Common myeloid progenitor, CD34-positive (primary cell): ENCODE data around the gene GOT1.

Experiments used
- CTCF ChIA-PET: fragments of 350-600 bp; sonication (Branson Sonifier 250); formaldehyde crosslinking; loops from one replicate; lab custom pipeline; 2021; ENCODE audit warnings: antibody characterized with exemption; lab: Charles Lee
- POLR2A ChIA-PET: fragments of 350-600 bp; sonication (Branson Sonifier 250); formaldehyde crosslinking; loops from one replicate; lab custom pipeline; 2021; ENCODE audit warnings: antibody characterized with exemption; lab: Charles Lee
- DNase-seq, 3 donors: peaks; one replicate each; pipeline versions ENCODE4 v3.0.0 to v3.0.0-alpha.2; 2013
- H3K27ac ChIP-seq, 2 experiments: 1 replicate in 1 of 2; 2 replicates in 1 of 2; pipeline ENCODE4 v1.7.0; 2013; ENCODE audit warnings: inconsistent platforms in 2 of 2, low read length in 2 of 2, mild to moderate bottlenecking in 2 of 2, low read depth in 1 of 2, moderate library complexity in 1 of 2; ENCODE audit not compliant: severe bottlenecking in 2 of 2, insufficient read depth in 1 of 2, poor library complexity in 1 of 2
- H3K27me3 ChIP-seq, 5 experiments: replicated peaks in 2 of 5; 1 replicate in 3 of 5; 2 replicates in 2 of 5; pipeline versions ENCODE4 v1.6.1 to v1.7.0; 2013; ENCODE audit warnings: low read length in 4 of 5, mild to moderate bottlenecking in 2 of 5, moderate library complexity in 2 of 5, inconsistent platforms in 1 of 5; ENCODE audit not compliant: insufficient read depth in 5 of 5, control insufficient read depth in 4 of 5
- H3K36me3 ChIP-seq, 4 experiments: 1 replicate in 2 of 4; 2 replicates in 2 of 4; pipeline versions ENCODE4 v1.6.1 to v1.7.0; 2013; ENCODE audit warnings: low read length in 3 of 4, control low read depth in 1 of 4, mild to moderate bottlenecking in 1 of 4; ENCODE audit not compliant: control insufficient read depth in 4 of 4, insufficient read depth in 4 of 4
- H3K4me1 ChIP-seq, 4 experiments: 1 replicate in 3 of 4; 2 replicates in 1 of 4; pipeline versions ENCODE4 v1.6.1 to v1.7.1; 2013; ENCODE audit warnings: low read length in 3 of 4, mild to moderate bottlenecking in 3 of 4, control low read depth in 1 of 4, inconsistent platforms in 1 of 4, moderate library complexity in 1 of 4; ENCODE audit not compliant: control insufficient read depth in 4 of 4, insufficient read depth in 4 of 4; ENCODE audit errors: control extremely low read depth in 1 of 4
- H3K4me3 ChIP-seq, 7 experiments: 1 replicate in 4 of 7; 2 replicates in 3 of 7; pipeline versions ENCODE4 v1.5.1 to v1.7.0; 2013; ENCODE audit warnings: mild to moderate bottlenecking in 7 of 7, low read length in 6 of 7, moderate library complexity in 6 of 7, inconsistent platforms in 2 of 7, low read depth in 2 of 7, control low read depth in 1 of 7; ENCODE audit not compliant: insufficient read depth in 4 of 7, control insufficient read depth in 1 of 7; ENCODE audit errors: extremely low read depth in 1 of 7
- H3K9me3 ChIP-seq, 5 experiments: 1 replicate in 4 of 5; 2 replicates in 1 of 5; pipeline versions ENCODE4 v1.6.1 to v1.7.1; 2013; ENCODE audit warnings: low read length in 4 of 5, mild to moderate bottlenecking in 2 of 5, inconsistent platforms in 1 of 5, low read depth in 1 of 5, moderate library complexity in 1 of 5; ENCODE audit not compliant: control insufficient read depth in 4 of 5, insufficient read depth in 2 of 5; ENCODE audit errors: control extremely low read depth in 1 of 5
- WGBS: methylation state at CpG from one replicate; pipeline ENCODE4 v1.1.5; 2013; ENCODE audit not compliant: insufficient coverage; 5-methylcytosine and 5-hydroxymethylcytosine counted together

The GOT1 gene

DNA sequence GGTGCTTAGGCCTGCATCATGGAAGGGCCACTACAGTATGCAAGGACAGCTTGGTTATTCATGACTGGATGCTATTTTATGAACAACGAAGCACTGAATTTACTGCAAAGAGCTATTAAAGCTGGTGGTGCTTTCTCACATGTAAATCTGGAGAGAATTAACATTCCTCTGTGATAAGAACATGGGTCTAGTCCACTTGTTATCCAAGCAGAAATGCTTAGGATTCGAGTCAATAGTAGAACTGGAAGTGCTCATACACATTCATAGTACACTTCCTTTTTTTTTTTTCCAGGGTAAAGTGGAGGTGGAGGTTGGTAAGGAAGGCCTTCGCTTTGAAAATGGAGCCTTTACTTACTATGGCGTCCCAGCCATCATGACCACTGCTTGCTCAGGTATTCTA, 66.3 kb downstream of the GOT1 start:
- no peak for DNase-seq
- ChIA-PET POLR2A (no interaction called here), CTCF (interaction anchor here (1.0 kb wide), 1 partner anchor 28 kb away, joined by 3 read pairs; no protein-coding TSS in a partner anchor)
- Histone ChIP-seq H3K9me3 (no peaks in the 10 kb centered on the region), H3K36me3 (peaks cover 0 to 14% (median 5%) of the 10 kb centered on the region in 4 experiments), H3K4me3 (no peak overlapping the region), H3K27me3 (no peaks in the 10 kb centered on the region), H3K4me1 (peaks cover 0 to 8% (median 2%) of the 10 kb centered on the region in 4 experiments), H3K27ac (no peak overlapping the region)
- 96% methylated on average over 2 of the region's 4 CpGs for WGBS

DNA sequence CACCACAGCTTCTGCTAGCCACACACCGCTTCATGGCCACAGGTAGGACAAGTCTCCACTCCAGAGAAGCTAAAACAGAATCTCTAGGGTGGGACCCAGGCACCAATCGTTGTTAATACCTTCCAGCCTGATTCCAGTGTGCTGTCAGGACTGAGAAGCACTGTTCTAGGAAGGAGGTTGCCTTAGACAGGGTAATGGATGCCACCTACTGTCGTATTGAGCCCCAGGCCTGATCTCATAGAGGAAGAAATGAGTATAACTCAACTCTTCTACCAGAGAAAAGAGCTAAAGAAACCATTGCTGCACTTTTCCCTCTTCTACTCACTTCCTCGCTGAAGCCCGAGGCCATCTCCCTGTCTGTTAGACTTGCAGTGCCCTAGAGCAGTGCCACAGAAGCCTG, 69.5 kb downstream of the GOT1 start:
- DNase-seq: no peak
- no peaks in the 10 kb centered on the region for H3K27me3 ChIP-seq
- no peak overlapping the region for H3K27ac ChIP-seq
- ChIA-PET CTCF (interaction anchor here (0.9 to 1.7 kb wide), 2 partner anchors 15 to 51 kb away, joined by 3 read pairs; no protein-coding TSS in a partner anchor), POLR2A (interaction anchor here (0.8 kb wide), 1 partner anchor 14 kb away, joined by 3 read pairs; no protein-coding TSS in a partner anchor)
- H3K4me3 ChIP-seq: no peak overlapping the region
- WGBS: 98% methylated on average over 5 of the region's 5 CpGs
- H3K9me3 ChIP-seq: no peaks in the 10 kb centered on the region
- H3K36me3 ChIP-seq: peaks cover 0 to 18% (median 8%) of the 10 kb centered on the region in 4 experiments
- H3K4me1 ChIP-seq: peaks cover 0 to 10% (median 2%) of the 10 kb centered on the region in 4 experiments

DNA sequence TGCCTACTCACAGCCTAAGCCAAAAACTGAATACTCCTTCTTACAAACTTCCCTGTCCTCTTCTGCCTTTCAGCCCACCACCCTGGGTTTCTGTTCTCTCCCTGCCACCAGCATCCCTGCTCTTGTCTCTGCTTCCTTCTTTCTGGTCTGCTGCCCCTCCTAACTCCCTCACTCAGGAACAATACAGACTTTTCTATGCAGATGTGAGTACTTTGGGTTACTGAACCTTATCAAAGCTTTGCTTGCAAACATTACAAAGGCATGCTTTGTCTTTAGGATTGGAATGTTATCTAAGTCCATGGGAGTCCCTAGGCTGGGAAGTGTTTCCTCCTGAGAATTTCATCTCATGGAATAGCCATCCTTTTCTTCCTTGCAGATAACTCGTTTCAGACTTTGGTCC, 72.3 kb downstream of the GOT1 start:
- H3K27me3 ChIP-seq: no peaks in the 10 kb centered on the region
- H3K36me3 ChIP-seq: peaks cover 0 to 18% (median 8%) of the 10 kb centered on the region in 4 experiments
- H3K4me3 ChIP-seq: no peak overlapping the region
- H3K9me3 ChIP-seq: no peaks in the 10 kb centered on the region
- no CpG with 5 or more reads among the region's 1 CpG for WGBS
- ChIA-PET POLR2A (no interaction called here), CTCF (interaction anchor here (1.7 kb wide), 1 partner anchor 30 kb away, joined by 4 read pairs; no protein-coding TSS in a partner anchor)
- DNase-seq: no peak
- peaks cover 0 to 10% (median 2%) of the 10 kb centered on the region in 4 experiments for H3K4me1 ChIP-seq
- no peak overlapping the region for H3K27ac ChIP-seq

GRCh38 chr10:99357691-99358090, 72.7 kb downstream of the GOT1 start:
- Histone ChIP-seq H3K4me1 (peaks cover 0 to 10% (median 2%) of the 10 kb centered on the region in 4 experiments), H3K27ac (no peak overlapping the region), H3K4me3 (no peak overlapping the region), H3K27me3 (no peaks in the 10 kb centered on the region), H3K36me3 (peaks cover 0 to 17% (median 8%) of the 10 kb centered on the region in 4 experiments), H3K9me3 (no peaks in the 10 kb centered on the region)
- ChIA-PET CTCF (no interaction called here), POLR2A (no interaction called here)
- 88% methylated on average over 3 of the region's 3 CpGs for WGBS
- DNase-seq: no peak

- Histone ChIP-seq H3K9me3 (no peaks in the 10 kb centered on the region), H3K4me1 (no peaks in the 10 kb centered on the region), H3K27me3 (no peaks in the 10 kb centered on the region), H3K4me3 (no peak overlapping the region), H3K36me3 (peaks cover 0 to 6% (median 2%) of the 10 kb centered on the region in 4 experiments), H3K27ac (no peak overlapping the region)
- ChIA-PET POLR2A (no interaction called here), CTCF (interaction anchor here (1.6 kb wide), 1 partner anchor 8 kb away, joined by 3 read pairs; no protein-coding TSS in a partner anchor)
- no peak for DNase-seq
- WGBS: no CpG with 5 or more reads among the region's 1 CpG
These were observed 77.2 kb downstream of the GOT1 start for GRCh38 chr10:99353182-99353581.

DNA sequence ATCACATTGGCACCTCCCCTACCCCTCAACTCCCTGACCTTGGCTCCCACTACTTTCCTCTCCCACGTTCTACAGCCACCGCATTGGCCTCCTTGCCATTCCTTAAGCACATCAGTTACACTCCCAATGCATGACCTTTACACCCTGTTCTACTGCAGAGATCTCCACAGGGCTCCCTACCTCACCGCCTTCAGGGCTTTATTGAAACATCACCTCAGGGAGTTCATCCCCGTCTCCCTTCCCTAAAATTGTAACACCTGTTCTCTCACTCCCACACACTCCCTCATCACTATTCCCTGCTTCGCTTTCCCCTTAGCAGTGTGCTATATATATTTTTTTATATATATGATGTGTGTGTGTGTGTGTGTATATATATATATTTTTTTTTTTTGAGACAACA, 82.8 kb downstream of the GOT1 start:
- WGBS: 97% methylated on average over 3 of the region's 5 CpGs
- no peak for DNase-seq
- Histone ChIP-seq H3K4me1 (no peaks in the 10 kb centered on the region), H3K27ac (no peak overlapping the region), H3K36me3 (no peaks in the 10 kb centered on the region), H3K4me3 (no peak overlapping the region), H3K9me3 (no peaks in the 10 kb centered on the region), H3K27me3 (no peaks in the 10 kb centered on the region)
- CTCF ChIA-PET: interaction anchor here (0.6 kb wide), 1 partner anchor 11 kb away, joined by 3 read pairs; no protein-coding TSS in a partner anchor
- POLR2A ChIA-PET: interaction anchor here (1.0 kb wide), 1 partner anchor 13 kb away, joined by 3 read pairs; no protein-coding TSS in a partner anchor
